Skeletal muscle satellite cell (primary cell): Measurements from ENCODE around the gene SULT2A1. TPM values are rescaled to one million over a fixed set of nuclear protein-coding genes. Genes with fewer than 3 reads are reported as not detected.
"Not testable (repeated sequence)": the region's sequence is repeated elsewhere in the genome, so short reads cannot be mapped to it uniquely, and the experiment has no call there.

ENCODE experiments used
- H3K27me3 ChIP-seq: 2 replicates; pipeline ENCODE4 v1.7.0; 2013; ENCODE audit warnings: low read length; ENCODE audit not compliant: control insufficient read depth, insufficient read depth
- H3K36me3 ChIP-seq: 2 replicates; pipeline ENCODE4 v1.7.0; 2013; ENCODE audit warnings: mild to moderate bottlenecking, control low read depth, low read length; ENCODE audit not compliant: insufficient read depth
- H3K4me1 ChIP-seq: 2 replicates; pipeline ENCODE4 v1.7.0; 2013; ENCODE audit warnings: low read length; ENCODE audit not compliant: control insufficient read depth, insufficient read depth
- H3K4me2 ChIP-seq: 2 replicates; pipeline ENCODE4 v1.7.0; 2013; ENCODE audit warnings: mild to moderate bottlenecking, low read length
- H3K4me3 ChIP-seq: 2 replicates; pipeline ENCODE4 v1.7.0; 2013; ENCODE audit warnings: low read length
- H3K9ac ChIP-seq: 2 replicates; pipeline ENCODE4 v1.7.0; 2013; ENCODE audit warnings: mild to moderate bottlenecking, low read depth, low read length, moderate library complexity
- H3K9me3 ChIP-seq: replicated peaks from 2 replicates; pipeline ENCODE4 v1.7.0; 2013; ENCODE audit warnings: mild to moderate bottlenecking, control low read depth, low read length
- total RNA-seq: library from RNA; depleted of rRNA; stranded (reverse); fragments of >200 nt; gene quantifications from 2 replicates; pipeline ENCODE4 v1.2.3, GENCODE V29; 2012; rRNA removed

The SULT2A1 gene, protein sequence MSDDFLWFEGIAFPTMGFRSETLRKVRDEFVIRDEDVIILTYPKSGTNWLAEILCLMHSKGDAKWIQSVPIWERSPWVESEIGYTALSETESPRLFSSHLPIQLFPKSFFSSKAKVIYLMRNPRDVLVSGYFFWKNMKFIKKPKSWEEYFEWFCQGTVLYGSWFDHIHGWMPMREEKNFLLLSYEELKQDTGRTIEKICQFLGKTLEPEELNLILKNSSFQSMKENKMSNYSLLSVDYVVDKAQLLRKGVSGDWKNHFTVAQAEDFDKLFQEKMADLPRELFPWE
- total RNA-seq = not detected in 2 replicates

GRCh38 chr19:47886010-47886559 is at the start of gene SULT2A1:
Gene SULT2A1 (minus strand): TSS chr19:47886315. CDS start chr19:47886257, 58 bp downstream.
- Histone ChIP-seq H3K36me3 (no peaks in the 10 kb centered on the region), H3K9ac (no peak within 1 kb of the TSS), H3K4me1 (no peaks in the 10 kb centered on the region), H3K4me2 (no peak within 1 kb of the TSS), H3K27me3 (peaks cover 26% of the 10 kb centered on the region), H3K9me3 (no peaks in the 10 kb centered on the region), H3K4me3 (no peak within 1 kb of the TSS)

- not testable (repeated sequence) for H3K4me3 ChIP-seq, H3K4me1 ChIP-seq, H3K27me3 ChIP-seq, H3K9me3 ChIP-seq, H3K9ac ChIP-seq, H3K36me3 ChIP-seq, H3K4me2 ChIP-seq
Observed at GRCh38 chr19:47928581-47928980, 42.5 kb upstream of the SULT2A1 start.

DNA sequence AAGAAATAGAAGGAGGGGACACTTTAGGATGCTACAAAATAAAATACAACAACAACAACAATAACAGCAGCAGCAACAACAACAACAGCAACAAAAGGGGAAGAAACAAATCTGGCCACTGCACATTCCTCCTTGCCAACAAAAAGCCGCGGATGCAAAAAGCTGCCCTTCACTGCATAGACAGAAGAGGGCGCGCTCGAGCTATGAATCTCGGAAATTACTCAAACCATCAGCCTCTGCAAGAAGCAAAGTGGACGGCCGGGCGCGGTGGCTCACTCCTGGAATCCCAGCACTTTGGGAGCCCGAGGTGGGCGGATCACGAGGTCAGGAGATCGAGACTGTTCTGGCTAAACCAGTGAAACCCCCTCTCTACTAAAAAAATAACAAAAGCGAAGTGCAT is 34.0 kb upstream of the SULT2A1 start:
- not testable (repeated sequence) for H3K36me3 ChIP-seq, H3K27me3 ChIP-seq, H3K4me3 ChIP-seq, H3K9me3 ChIP-seq, H3K4me2 ChIP-seq, H3K4me1 ChIP-seq, H3K9ac ChIP-seq

- not testable (repeated sequence) for H3K27me3 ChIP-seq, H3K4me3 ChIP-seq, H3K9me3 ChIP-seq, H3K4me2 ChIP-seq, H3K4me1 ChIP-seq, H3K9ac ChIP-seq, H3K36me3 ChIP-seq
Observed at GRCh38 chr19:47910191-47910590, 24.1 kb upstream of the SULT2A1 start.

- H3K36me3 ChIP-seq, H3K9me3 ChIP-seq, H3K4me1 ChIP-seq, H3K4me2 ChIP-seq, H3K9ac ChIP-seq, H3K4me3 ChIP-seq, H3K27me3 ChIP-seq: not testable (repeated sequence)
Observed at GRCh38 chr19:47909350-47909749, 23.2 kb upstream of the SULT2A1 start.

- H3K4me3 ChIP-seq = no peak overlapping the region
- no peaks in the 10 kb centered on the region for H3K4me1 ChIP-seq
- H3K4me2 ChIP-seq = no peak overlapping the region
- no peak overlapping the region for H3K9ac ChIP-seq
- no peaks in the 10 kb centered on the region for H3K36me3 ChIP-seq
- H3K27me3 ChIP-seq = peaks cover 26% of the 10 kb centered on the region
- no peaks in the 10 kb centered on the region for H3K9me3 ChIP-seq
Observed at GRCh38 chr19:47901370-47901769, 15.3 kb upstream of the SULT2A1 start.

DNA sequence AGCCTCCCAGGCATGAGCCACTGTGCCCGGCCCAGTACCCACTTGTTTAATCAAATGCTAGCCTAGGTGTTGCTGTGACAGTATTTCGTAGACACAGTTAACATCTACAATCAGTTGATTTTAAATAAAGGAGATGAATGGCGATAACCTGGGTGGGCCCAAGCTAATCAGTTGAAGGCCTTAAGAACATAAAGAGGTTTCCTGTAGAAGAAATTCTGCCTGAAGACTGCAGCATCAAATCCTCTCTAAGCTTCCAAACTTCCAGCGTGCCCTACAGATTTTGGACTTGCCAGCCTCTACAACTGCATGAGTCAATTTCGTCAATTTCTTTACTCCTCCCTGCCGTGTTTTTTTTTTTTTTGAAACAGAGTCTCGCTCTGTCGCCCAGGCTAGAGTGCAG is 13.2 kb upstream of the SULT2A1 start:
- Histone ChIP-seq H3K4me2 (no peak overlapping the region), H3K36me3 (no peaks in the 10 kb centered on the region), H3K4me1 (no peaks in the 10 kb centered on the region), H3K4me3 (no peak overlapping the region), H3K9ac (no peak overlapping the region), H3K27me3 (peaks cover 26% of the 10 kb centered on the region), H3K9me3 (no peaks in the 10 kb centered on the region)

GRCh38 chr19:47897861-47898260 is 11.7 kb upstream of the SULT2A1 start:
- H3K27me3 ChIP-seq = peaks cover 25% of the 10 kb centered on the region
- no peaks in the 10 kb centered on the region for H3K36me3 ChIP-seq
- no peak overlapping the region for H3K4me3 ChIP-seq
- H3K4me1 ChIP-seq = no peaks in the 10 kb centered on the region
- no peaks in the 10 kb centered on the region for H3K9me3 ChIP-seq
- H3K4me2 ChIP-seq = no peak overlapping the region
- H3K9ac ChIP-seq = no peak overlapping the region

DNA sequence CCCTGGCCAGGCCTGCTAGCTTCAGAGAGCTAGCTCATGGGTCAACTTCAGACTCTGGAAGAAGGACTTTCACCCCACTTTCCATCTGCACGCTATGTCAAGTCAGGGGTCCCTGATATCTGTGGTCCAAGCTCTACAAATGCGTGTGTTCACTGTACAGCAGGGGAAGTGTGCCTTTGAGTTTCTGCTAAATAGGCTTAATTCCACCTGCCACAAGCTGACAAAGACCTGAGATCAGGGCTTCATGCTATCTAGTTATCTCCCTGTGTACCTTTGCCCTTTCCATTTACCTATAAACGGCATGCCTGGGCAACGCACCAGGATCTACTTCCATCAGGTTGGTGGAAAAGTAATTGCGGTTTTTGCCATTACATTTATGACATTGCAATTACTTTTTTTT is 10.7 kb upstream of the SULT2A1 start:
- Histone ChIP-seq H3K9me3 (no peaks in the 10 kb centered on the region), H3K4me1 (no peaks in the 10 kb centered on the region), H3K4me2 (no peak overlapping the region), H3K36me3 (no peaks in the 10 kb centered on the region), H3K4me3 (no peak overlapping the region), H3K9ac (no peak overlapping the region), H3K27me3 (peaks cover 20% of the 10 kb centered on the region)

DNA sequence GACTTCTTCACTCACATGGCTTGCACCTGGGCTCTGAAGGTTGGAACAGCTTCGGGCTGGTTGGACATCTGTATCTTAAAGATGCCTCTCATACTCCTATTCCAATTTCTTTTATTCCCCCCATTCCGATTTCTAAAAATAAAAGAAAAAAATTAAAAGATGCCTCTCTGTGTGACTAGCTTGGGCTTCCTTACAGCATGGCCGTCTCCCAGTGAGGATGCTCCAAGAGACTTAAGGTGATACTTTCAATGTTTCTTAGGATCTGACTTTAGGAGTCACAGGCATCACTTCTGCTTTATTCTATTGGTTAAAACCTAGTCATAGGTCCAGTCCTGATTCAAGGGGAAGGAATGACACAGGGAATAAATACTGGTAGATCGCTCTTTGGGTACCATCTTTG is 9.9 kb upstream of the SULT2A1 start:
- Histone ChIP-seq H3K4me1 (no peaks in the 10 kb centered on the region), H3K9me3 (no peaks in the 10 kb centered on the region), H3K27me3 (peaks cover 15% of the 10 kb centered on the region)

DNA sequence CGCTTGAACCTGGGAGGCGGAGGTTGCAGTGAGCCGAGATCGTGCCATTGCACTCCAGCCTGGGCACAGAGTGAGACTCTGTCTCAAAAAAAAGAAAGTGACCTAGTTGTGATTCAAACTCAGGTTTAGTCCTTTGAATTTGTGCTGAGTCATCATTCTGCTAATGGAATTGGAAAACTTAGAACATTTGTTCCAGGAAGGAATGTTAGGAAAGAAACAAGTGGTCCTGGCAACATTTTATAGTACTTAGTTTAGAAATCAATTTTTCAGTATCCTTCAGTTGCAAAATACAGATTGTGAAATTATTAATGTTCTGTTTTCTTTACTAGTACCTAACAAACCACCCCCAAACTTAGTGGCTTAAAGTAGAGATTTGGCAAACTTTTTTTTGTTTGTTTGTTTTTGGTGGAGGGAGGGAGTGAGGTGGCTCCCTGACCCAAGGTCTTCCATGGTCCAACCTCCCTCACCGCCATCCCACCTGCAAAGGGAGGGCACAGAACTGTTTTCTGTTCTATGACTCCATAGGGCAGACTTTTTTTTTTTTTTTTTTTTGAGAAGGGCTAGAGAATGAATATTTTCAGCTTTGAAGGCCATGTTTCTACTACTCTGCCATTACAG is 9.2 kb upstream of the SULT2A1 start:
- H3K4me1 ChIP-seq = no peaks in the 10 kb centered on the region
- H3K27me3 ChIP-seq = peaks cover 15% of the 10 kb centered on the region
- H3K4me2 ChIP-seq = no peak overlapping the region
- H3K36me3 ChIP-seq = no peaks in the 10 kb centered on the region
- no peak overlapping the region for H3K4me3 ChIP-seq
- no peaks in the 10 kb centered on the region for H3K9me3 ChIP-seq
- H3K9ac ChIP-seq = no peak overlapping the region

More for the DNA sequence above, 9.9 kb upstream of the SULT2A1 start:
- Histone ChIP-seq H3K4me3 (no peak overlapping the region), H3K4me2 (no peak overlapping the region), H3K9ac (no peak overlapping the region), H3K36me3 (no peaks in the 10 kb centered on the region)
